HepG2 (cell line): ENCODE data around the gene ZNF10.

Source experiments
- ATF2 ChIP-seq: sonication (generic); formaldehyde crosslinking; IDR thresholded peaks from 2 replicates; pipeline ENCODE4 v1.4.0; 2020; ENCODE audit warnings: missing genetic modification reagents
- EP300 ChIP-seq, 3 experiments: sonication (generic) in 1 of 3; formaldehyde crosslinking in 1 of 3; IDR thresholded peaks; 2 replicates each; pipeline versions ENCODE4 v1.5.1 to v1.6.1; 2011 to 2020; ENCODE audit warnings: low read depth in 2 of 3, low read length in 2 of 3, borderline replicate concordance in 1 of 3, improper control_type of control experiment in 1 of 3, mild to moderate bottlenecking in 1 of 3, missing genetic modification reagents in 1 of 3, moderate library complexity in 1 of 3
- GABPA ChIP-seq, 2 experiments: IDR thresholded peaks; 2 replicates each; pipeline ENCODE4 v1.6.1; 2011 to 2016; ENCODE audit warnings: low read depth in 2 of 2, low read length in 1 of 2, missing biosample characterization in 1 of 2, missing genetic modification characterization in 1 of 2
- SIN3A ChIP-seq: IDR thresholded peaks from 2 replicates; pipeline ENCODE4 v1.6.1; 2011; ENCODE audit warnings: low read depth, mild to moderate bottlenecking, control low read depth, low read length, borderline replicate concordance
- TFDP1 ChIP-seq: IDR thresholded peaks from 2 replicates; pipeline ENCODE4 v1.6.1; 2016; ENCODE audit warnings: missing compliant biosample characterization, missing genetic modification reagents, borderline replicate concordance
- ZNF75D ChIP-seq: sonication (generic); formaldehyde crosslinking; IDR thresholded peaks from 2 replicates; pipeline ENCODE4 v1.8.1; 2023; ENCODE audit warnings: missing genetic modification reagents, mild to moderate bottlenecking, borderline replicate concordance

GRCh38 chr12:133201888-133202287 lies 71.5 kb downstream of the ZNF10 start:
- no peak for TF ChIP-seq TFDP1 (CRISPR knock-in tag)
- TF ChIP-seq SIN3A: no peak
- TF ChIP-seq EP300 (IDR thresholded peaks at IDR 0.05; ENCODE audit: low read depth in 2 of 2, low read length in 2 of 2): no peak
- no peak for TF ChIP-seq EP300 (CRISPR knock-in tag; IDR thresholded peaks at IDR 0.05; ENCODE audit: borderline replicate concordance)
- TF ChIP-seq GABPA (IDR thresholded peaks at IDR 0.05; ENCODE audit: low read depth, low read length): no peak
- TF ChIP-seq GABPA (CRISPR knock-in tag; IDR thresholded peaks at IDR 0.05; ENCODE audit: low read depth): no peak
- TF ChIP-seq ZNF75D (CRISPR knock-in tag): no peak
- no peak for TF ChIP-seq ATF2
